Upper lobe of right lung (tissue), 1 donor: ENCODE data around the gene RNASE13. TPM values are rescaled to one million over a fixed set of nuclear protein-coding genes. Genes with fewer than 3 reads are reported as not detected.

ENCODE experiments used
- ATAC-seq: fragments of 200-7000 bp; cut with Tn5 transposase; one replicate; pipeline ENCODE4 v1.9.1; 2020; ENCODE audit warnings: mild to moderate bottlenecking, moderate library complexity
- DNase-seq: peaks from one replicate; pipeline ENCODE4 v3.0.0-alpha.2; 2020
- H3K27ac ChIP-seq: fragments of 200-600 bp; one replicate; pipeline ENCODE4 v1.8.0; 2022
- H3K27me3 ChIP-seq: fragments of 200-600 bp; one replicate; pipeline ENCODE4 v1.8.0; 2022; ENCODE audit warnings: mild to moderate bottlenecking
- H3K36me3 ChIP-seq: fragments of 200-600 bp; one replicate; pipeline ENCODE4 v1.8.0; 2022
- H3K4me1 ChIP-seq: fragments of 200-600 bp; one replicate; pipeline ENCODE4 v1.8.0; 2022
- H3K4me3 ChIP-seq: fragments of 200-600 bp; one replicate; pipeline ENCODE4 v1.8.0; 2022; ENCODE audit warnings: mild to moderate bottlenecking
- H3K9me3 ChIP-seq: fragments of 200-600 bp; one replicate; pipeline ENCODE4 v1.8.0; 2022
- CTCF ChIP-seq: fragments of 200-600 bp; IDR thresholded peaks from one replicate; pipeline ENCODE4 v1.8.0; 2022; ENCODE audit warnings: antibody characterized with exemption
- intact Hi-C: fragments of 100-400 bp; cut with DNase I; formaldehyde crosslinking; loops from one replicate; pipeline ENCODE4 v1.11.0; 2022
- total RNA-seq: library from RNA; stranded (reverse); fragmentation: NEBNext Ultra II Directional; extraction: Animal tissue kit (Norgen Biotek cat#: 25700); gene quantifications from one replicate; pipeline ENCODE4 v1.2.1, GENCODE V29; 2021
- donor health status: DM: no; HTN: yes; CAD: no; lungs with severe emphysema.

The RNASE13 gene
- total RNA-seq, 1 donor from 2014 or later: not detected

- TF ChIP-seq CTCF: no peak
- peak within 1 kb of the TSS; percentile 88 for H3K27ac ChIP-seq
- H3K36me3 ChIP-seq: peaks cover 21% of the 10 kb centered on the region
- H3K4me1 ChIP-seq: peaks cover 15% of the 10 kb centered on the region
- intact Hi-C loops: no loop called here
- H3K4me3 ChIP-seq: peak within 1 kb of the TSS; percentile 86
- peak; percentile 90 for ATAC-seq
- DNase-seq: peak; percentile 91
- H3K9me3 ChIP-seq: no peaks in the 10 kb centered on the region
- H3K27me3 ChIP-seq: no peaks in the 10 kb centered on the region
These were observed 9.8 kb downstream of the RNASE13 start, which contains the start of gene NDRG2 for GRCh38 chr14:21024585-21025370. NDRG2 (minus strand) TSS chr14:21025061; CDS start chr14:21023315, 1,746 bp downstream.

DNA sequence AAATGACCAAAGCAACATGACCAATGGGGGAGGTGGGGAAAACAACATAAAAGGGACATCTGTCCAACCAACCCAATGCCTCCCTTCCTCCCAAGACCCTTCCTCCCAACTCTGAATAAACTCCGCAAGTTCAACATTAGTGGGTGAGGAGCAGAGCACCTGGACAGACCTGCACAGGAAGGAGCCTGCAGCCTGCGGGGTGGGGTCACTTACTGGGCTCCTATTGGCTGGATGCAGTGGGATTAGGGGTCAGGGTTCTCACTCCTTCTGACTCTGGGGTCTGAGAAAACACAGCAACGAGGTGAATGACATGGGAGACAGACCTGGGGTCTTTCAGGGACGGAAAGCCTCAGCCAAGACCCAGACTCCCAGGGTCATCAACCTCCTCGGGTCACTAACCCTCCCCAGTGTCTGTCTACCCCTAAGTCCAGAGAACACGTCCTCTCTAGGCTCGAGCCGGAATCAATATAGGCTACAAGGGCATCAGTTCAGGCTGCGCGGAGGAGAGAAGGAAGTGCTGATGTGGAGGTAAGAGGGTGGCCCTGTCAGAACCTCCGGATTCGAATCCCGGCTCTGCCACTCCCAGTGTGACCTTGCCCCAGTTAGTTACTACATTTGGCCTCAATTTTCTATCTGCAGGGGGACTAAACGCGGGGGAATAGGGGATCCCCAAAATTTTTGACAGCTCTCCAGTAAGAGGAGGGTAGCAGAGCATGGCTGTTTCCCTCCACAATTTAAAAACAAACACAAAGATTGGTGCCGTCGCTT lies 10.6 kb downstream of the RNASE13 start:
- no peak for DNase-seq
- Histone ChIP-seq H3K9me3 (no peaks in the 10 kb centered on the region), H3K4me3 (peak overlapping the region; percentile 86), H3K4me1 (peaks cover 18% of the 10 kb centered on the region), H3K27ac (peak overlapping the region; percentile 88), H3K27me3 (no peaks in the 10 kb centered on the region), H3K36me3 (peaks cover 29% of the 10 kb centered on the region)
- no peak for TF ChIP-seq CTCF
- intact Hi-C loops: no loop called here
- ATAC-seq: no peak

- no peak for DNase-seq
- Histone ChIP-seq H3K9me3 (no peaks in the 10 kb centered on the region), H3K36me3 (peaks cover 37% of the 10 kb centered on the region), H3K27ac (peak overlapping the region; percentile 88), H3K4me1 (peaks cover 22% of the 10 kb centered on the region), H3K4me3 (peak overlapping the region; percentile 86), H3K27me3 (no peaks in the 10 kb centered on the region)
- intact Hi-C loops: no loop called here
- peak; percentile 10 for ATAC-seq
- TF ChIP-seq CTCF: no peak
These were observed 11.4 kb downstream of the RNASE13 start for GRCh38 chr14:21023174-21023573.

DNA sequence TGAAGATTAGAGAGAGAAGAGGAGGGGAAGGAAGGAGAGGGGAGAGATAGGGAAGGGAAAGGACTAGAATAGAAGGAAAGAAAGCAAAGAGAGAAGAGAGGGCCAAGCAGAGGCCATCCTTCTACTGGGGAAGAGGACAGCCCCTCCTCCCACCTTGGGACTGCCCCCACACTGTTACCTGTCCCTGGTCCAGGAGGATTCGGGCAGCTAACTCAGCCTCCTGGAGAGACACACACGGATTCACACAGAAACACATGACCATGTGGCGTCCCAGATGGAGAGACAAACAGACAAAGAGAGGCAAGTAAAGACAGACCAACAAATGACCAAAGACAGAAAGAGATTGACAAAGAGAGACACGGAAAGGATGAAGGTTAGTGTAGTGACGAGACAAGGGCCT lies 11.9 kb downstream of the RNASE13 start:
- intact Hi-C loops: no loop called here
- ATAC-seq (no peak), DNase-seq (no peak)
- peaks cover 22% of the 10 kb centered on the region for H3K4me1 ChIP-seq
- H3K4me3 ChIP-seq: peak overlapping the region; percentile 86
- peak overlapping the region; percentile 17 for H3K27ac ChIP-seq
- TF ChIP-seq CTCF: no peak
- H3K36me3 ChIP-seq: peaks cover 41% of the 10 kb centered on the region
- H3K27me3 ChIP-seq: no peaks in the 10 kb centered on the region
- H3K9me3 ChIP-seq: no peaks in the 10 kb centered on the region

DNA sequence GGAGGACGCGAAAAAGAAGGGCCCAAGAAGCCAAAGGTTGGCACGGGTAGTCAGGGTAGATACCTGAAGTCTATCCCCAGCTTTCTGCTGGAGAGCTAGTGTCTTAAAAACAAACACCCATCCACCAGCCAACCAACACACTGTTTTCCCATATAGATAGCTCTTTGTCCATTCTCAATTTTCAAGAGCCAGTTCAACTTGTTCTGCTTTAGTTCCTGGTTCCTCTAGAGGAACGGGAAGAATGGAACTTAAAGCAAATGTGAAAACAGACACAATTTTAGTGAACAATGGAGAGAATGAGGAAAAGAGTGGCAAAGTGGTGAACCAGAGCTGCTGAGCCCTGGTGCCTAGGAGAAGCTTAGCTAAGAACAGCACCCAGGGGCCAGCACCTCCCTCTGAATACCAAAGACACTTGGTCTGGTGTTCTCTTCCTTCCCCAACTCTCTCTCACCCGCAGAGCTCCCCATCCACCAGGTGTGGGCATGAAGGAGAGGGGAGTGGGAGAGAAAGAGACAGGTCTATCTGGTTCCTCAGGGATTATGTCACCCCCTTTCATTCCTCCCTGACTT lies 13.5 kb downstream of the RNASE13 start:
- Histone ChIP-seq H3K36me3 (peaks cover 50% of the 10 kb centered on the region), H3K4me1 (peaks cover 17% of the 10 kb centered on the region), H3K27me3 (no peaks in the 10 kb centered on the region), H3K4me3 (no peak overlapping the region), H3K9me3 (no peaks in the 10 kb centered on the region), H3K27ac (no peak overlapping the region)
- no peak for TF ChIP-seq CTCF
- intact Hi-C loops: no loop called here
- DNase-seq (no peak), ATAC-seq (no peak)
